SIG-M5 treated with dmso at 0.1 percent for 504 hours (cell line): ENCODE measurements around the gene SOWAHC.
A peak's percentile ranks its signal among the peaks of the same experiment; 100 is the strongest.
"Not testable (repeated sequence)": the region's sequence is repeated elsewhere in the genome, so short reads cannot be mapped to it uniquely, and the experiment has no call there.

Experiments
- DNase-seq: peaks from one replicate; lab custom pipeline; 2025; ENCODE audit not compliant: unreplicated experiment; lab: John Stamatoyannopoulos, UW

SOWAHC gene, protein sequence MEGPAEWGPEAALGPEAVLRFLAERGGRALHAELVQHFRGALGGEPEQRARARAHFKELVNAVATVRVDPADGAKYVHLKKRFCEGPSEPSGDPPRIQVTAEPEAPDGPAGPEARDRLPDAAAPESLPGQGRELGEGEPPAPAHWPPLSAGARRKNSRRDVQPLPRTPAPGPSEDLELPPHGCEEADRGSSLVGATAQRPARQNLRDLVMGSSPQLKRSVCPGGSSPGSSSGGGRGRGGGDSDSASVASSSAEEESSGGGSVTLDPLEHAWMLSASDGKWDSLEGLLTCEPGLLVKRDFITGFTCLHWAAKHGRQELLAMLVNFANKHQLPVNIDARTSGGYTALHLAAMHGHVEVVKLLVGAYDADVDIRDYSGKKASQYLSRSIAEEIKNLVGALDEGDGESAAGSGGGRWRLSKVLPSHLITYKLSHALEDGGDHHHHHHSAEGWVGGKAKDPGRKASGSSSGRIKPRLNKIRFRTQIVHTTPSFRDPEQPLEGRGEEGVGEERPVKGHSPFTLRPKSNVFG

DNA sequence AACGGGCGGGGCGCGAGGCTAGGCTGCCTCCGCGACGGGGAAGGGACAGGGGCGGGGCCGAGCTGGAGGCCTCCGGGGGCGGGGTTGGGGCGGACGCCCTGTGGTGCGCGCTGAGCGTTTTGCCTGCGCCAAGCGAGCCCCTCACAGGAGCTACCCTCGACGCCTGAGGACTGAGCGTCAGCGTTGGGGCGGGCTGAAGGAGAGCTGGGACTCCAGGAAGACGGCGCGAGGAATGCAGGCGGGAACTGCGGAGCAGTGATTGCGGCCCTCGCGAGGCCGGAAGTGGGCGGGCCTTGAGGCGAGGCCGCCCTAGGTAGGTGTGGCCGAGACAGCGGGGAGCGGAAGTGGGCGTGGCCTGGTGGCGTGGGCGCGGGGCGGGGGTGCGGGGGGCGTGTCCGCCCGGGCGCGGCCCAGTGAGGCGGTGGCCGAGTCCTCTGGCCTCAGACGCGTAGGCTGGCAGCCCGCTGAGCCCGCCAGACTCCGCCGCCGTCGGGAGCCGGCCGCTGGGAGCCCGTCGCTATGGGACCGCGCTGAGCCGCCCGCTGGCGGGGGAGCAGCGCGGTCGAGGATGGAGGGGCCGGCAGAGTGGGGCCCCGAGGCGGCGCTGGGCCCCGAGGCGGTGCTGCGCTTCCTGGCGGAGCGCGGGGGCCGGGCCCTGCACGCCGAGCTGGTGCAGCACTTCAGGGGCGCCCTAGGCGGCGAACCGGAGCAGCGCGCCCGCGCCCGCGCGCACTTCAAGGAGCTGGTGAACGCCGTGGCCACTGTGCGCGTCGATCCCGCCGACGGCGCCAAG lies at the start of gene SOWAHC, which contains the start of gene SEPTIN10:
TSS of gene SOWAHC (plus strand) at position 443 of the 793 bp plus-strand sequence. CDS start at position 569, 126 bp downstream.
TSS of gene SEPTIN10 (minus strand) at position 45 of the 793 bp plus-strand sequence. CDS start 139 bp downstream, outside the sequence.
- peak; percentile 62 for DNase-seq

DNA sequence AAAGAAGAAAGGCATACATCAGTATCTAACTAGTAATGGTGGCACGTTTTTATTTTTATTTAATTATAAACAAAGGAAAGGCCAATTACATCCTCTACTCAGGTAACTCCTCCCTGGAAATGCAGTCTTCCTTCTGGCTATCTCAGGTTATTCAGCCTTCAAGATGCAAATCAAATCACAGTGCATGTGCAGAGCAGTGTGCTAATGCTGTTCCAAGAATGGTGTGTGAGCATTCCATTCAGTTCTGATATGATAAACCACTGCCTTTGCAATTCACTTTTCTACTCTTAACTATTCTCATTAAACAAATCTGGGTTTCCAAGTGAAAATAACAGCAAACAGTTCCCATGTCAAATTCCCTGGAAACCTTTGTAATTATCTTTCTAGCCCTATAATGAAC lies 38.8 kb upstream of the SOWAHC start:
- no peak for DNase-seq

DNA sequence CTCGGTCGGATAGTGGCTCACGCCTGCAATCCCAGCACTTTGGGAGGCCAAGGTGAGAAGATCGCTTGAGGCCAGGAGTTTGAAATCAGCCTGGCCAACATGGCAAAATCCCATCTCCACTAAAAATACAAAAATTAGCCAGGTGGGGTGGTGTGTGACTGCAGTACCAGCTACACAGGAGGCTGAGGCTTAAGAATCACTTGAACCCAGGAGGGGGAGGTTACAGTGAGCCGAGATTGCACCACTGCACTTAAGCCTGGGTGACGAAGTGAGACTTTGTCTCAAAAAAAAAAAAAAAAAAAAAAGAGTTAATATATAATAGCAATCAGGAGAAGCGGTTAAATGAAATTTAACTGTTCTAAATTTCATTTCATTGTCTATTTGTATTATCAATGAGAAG lies 36.5 kb upstream of the SOWAHC start:
- DNase-seq: not testable (repeated sequence)

DNA sequence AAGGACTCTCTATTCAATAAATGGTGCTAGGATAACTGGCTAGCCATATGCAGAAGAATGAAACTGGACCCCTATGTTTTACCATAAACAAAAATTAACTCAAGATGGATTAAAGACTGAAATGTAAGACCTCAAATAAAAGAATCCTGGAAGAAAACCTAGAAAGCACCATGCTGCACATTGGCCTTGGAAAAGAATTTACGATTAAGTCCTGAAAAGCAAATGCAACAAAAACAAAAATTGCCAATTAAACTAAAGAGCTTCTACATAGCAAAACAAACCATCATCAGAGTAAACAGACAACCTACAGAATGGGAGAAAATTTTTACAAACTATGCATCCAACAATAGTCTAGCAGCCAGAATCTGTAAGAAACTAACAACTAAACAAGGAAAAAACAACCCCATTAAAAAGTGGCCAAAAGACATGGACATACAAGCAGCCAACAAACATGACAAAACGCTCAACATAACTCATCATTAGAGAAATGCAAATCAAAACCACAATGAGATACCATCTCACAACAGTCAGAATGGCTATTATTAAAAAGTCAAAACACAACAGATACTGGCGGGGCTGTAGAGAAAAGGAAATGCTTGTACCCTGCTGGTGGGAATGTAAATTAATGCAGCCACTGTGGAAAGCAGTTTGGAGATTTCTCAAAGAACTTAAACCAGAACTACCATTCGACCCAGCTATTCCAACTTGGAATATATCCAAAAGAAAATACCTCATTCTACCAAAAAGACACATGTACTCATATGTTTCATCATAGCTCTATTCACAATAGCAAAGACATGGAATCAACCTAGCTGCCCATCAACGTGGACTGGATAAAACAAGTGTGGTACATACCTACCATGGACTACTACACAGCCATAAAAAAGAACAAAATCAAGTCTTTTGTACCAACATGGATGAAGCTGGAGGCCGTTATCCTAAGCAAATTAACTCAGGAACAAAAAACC lies 31.0 kb upstream of the SOWAHC start:
- DNase-seq: no peak

DNA sequence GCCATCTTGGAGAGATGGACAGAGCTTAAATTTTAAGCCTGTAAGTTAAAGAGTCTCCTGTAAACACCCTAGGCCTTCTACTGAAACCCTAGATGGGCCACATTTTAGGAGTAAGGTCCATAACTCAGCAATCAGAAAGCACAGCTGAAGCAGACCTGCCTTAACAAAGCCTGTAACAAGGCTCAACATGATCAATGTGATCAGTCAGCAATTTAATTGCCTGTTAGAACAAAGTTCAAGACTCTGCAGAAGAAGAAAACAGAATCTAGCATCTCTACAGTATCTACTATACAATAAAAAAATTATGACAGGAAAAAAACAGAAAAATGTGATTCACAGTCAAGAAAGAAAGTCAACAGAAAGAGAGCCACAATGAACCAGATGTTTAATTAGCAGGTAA lies 27.5 kb upstream of the SOWAHC start:
- DNase-seq: no peak

DNA sequence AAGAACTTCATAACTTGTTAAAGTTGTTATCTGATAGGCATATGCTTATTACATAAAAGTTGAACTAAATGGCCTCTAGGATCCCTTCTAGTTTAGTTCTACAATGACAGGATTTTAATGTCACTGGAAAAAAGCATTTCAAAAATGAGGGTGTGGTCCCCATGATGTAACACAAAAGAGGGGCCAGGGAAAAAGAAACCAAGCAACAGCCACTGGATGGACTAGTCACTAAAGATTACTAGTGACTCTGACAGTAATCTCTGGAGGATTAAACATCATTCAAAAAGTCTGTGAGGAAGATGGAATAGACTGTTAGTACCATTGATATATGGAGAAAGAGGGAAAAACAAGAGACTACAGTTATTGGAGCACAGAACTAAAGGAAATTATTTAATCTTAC lies 23.0 kb upstream of the SOWAHC start:
- DNase-seq: no peak

DNA sequence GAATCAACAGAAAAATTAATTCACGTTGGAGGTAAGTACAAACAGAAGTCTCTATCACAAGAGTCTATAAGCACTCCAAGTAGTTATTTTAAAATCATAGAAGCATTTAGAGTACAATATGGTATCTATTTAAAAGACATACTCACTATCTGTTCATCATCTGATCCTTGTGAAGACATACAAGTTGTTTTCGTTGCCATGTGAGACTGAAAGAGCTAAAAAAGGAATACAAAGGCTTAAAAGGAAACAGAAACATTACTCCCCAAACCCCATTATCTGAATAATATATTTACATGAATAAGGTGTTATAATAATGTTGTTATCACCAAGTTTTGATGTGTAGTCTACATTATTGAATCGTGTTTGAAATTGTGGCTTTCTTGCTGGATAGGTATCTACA lies 21.3 kb upstream of the SOWAHC start:
- no peak for DNase-seq

DNA sequence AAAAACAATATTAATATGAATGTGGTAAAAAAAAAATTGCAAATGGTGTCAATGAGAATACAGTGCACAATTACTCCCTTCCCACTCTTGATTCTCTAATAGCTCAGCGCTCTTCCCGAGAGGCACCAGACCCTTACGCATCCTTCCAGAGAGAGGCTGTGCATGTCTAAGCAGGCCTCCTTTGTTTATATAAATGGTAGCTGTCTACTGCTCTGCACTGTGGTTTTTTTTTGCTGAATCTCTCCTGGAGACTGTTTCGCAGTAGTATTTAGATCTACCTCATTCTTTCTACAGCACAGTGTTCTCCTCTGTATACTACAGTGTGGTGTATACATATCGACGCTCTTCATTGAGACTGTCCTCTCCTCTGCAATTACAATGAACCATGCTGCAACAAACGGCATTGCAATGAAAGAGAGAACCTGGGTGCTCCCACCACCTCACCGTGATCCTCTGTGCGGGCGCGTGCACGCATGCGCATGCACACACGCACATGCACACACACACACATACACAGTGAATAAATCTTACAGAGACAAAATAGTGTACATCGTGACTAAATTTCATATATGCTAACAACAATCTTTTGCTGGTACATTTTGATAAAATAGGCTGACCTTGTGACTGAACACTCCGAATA lies 19.8 kb upstream of the SOWAHC start:
- DNase-seq: no peak

DNA sequence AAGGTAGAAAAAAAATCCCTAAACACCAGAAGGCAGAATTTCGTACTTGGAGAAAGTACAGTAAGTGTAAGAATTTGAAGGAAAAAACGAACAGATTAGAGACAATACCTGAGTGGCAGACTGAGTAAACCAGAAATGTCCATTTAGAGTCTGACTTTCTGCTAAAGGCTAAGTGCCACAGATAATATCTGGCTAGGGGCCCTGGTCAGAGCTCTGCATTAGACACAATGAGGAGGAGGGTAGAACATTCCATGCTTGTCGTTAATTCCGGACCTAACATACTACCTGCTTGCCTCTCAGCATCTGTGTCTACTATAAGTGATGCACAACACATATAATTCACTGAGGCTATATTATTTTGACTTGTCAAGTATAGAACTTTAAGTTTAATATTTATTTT lies 18.5 kb upstream of the SOWAHC start:
- DNase-seq: no peak

DNA sequence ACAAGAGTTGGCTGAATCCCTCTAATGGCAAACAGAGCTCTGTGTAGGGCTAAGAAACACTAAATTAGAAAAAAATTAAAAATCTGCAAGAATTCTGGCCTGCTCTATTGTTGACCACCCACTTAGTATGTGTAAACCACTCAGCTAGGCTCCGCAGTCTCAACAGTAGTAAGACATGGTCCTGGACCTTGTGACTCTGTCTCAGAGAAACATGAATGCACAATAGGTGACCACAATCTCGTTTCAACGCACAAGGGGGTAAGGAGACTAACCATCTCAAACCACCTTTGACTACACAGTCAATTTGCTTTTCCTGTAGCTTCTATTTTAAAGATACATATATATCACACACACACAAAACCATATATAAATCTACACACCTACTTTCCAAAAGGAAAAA lies 16.9 kb upstream of the SOWAHC start:
- no peak for DNase-seq

DNA sequence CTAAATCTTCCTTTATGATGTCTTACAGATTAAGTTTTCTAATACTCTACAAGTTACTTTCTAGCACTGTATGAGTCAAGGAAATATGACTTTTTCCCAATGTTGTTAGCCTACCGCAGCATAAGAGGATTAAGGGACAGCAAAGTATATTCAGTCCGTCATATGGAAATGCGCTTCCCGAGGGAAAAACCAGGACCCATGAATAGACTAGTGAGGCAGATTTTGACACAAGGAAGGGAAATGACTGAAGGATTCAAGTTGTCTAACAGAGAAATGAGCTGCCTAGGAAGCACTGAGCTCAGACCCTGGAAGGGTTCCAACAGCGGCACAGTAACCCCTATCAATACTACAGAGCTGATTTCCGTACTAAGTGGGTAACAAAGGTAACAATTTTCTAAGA lies 12.4 kb upstream of the SOWAHC start:
- DNase-seq: no peak

DNA sequence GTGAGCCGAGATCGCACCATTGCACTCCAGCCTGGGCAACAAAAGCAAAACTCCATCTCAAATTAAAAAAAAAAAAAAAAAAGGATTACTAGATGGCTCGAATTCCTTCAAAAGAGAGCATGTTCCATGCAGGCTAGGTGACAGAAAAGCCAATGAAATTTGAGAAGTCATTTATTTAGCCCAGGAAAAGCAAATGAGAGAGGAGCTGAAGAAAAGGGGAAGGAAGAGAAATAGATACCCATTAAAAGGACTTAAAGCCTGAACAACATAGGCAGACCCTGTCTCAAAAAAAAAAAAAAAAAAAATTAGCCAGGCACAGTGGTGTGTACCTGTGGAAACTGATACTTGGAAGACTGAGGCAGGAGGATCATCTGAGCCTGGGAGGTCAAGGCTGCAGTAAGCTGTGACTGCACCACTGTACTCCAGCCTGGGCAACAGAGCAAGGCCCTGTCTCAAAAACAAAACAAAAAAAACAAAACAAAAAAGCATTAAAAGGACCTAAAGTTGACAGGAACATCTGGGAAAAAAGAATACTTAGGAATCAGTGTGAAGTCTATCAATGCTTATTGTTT lies 11.5 kb upstream of the SOWAHC start:
- DNase-seq: no peak

DNA sequence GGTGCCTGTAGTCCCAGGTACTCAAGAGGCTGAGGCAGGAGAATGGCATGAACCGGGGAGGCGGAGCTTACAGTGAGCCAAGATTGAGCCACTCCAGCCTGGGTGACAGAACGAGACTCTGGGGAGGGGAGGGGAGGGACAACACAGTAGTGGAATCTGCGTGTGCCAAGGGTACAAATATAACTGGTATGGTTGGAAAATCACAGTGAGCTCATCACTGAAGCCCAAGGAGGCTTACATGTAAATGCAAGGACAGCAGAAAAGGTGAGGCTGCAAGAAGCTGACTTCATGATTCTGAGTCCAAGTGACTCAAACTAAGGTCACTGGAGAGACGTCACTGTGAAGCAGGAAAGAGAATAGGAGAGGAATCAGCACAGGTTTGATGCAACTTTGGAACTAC lies 9.6 kb upstream of the SOWAHC start:
- DNase-seq: no peak

DNA sequence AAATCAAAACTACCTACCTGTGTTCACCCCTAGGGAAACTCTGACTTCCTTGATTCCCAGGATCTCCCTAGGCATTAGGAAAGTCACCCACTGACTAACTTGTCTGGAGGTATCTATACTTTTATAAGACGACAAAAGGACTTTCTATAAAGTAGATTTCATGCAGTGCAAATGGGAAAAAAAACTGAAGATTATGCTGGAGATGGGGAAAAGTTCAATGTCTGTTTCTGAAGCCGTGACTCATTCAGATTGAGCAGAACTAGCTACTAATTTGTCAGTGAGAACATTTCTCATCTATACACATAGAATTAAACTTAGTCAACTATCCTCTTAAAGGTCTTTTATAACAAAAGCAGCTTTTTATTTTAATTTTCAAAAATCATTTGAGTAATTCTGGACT lies 6.4 kb upstream of the SOWAHC start:
- DNase-seq: no peak

DNA sequence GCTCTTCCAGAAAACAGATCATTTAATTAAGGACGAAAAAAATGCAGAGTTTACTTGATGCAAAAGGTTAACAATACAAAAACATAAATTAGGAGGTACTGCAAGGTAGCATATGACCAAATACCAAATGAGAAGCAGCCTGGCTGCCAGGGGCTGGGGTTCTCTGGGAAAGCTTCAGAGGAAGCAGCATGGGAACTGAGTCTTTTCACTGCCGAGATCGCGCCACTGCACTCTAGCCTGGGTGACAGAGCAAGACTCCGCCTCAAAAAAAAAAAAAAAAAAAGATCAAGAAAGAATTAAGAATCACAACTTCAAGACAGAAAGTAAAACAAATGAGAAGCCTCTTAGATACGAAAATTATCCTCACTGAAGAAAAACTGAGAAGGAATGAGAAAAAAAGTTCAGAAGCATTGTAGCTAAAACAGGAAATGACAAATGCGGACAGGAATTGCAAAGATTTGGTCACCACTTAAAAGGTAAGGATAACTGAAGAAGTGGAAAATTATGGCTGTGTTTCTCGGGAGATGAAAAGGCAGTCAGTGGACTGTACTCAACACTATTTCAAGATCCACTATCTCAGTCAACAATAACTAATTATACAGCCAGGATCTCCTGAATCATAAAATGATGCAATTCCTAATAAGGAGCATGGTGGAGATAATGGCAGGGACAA lies 4.7 kb upstream of the SOWAHC start:
- DNase-seq: no peak

DNA sequence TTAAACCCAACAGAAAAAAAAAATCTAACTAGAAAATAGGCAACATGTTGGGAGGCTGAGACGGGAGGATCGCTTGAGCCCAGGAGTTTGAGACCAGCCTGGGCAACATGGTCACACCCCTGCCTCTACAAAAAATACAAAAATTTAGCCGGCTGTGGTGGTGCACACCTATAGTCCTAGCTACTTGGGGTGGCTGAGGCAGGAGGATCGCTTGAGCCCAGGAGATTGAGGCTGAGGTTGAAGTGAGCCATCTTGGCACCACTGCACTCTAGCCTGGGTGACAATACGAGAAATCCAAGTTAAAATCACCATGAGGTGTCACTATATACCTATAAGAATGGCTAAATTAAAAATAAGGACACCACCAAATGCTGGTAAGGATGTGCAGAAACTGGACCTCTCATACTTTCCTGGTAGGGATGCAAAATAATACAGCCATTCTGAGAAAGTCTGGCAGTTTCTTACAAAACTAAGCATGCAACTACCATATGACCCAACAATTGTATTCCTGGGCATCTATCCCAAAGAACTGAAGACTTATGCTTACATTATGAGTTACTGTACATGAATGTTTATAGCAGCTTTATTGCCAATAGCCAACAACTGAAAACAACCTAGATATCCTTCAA lies 2.6 kb upstream of the SOWAHC start:
- DNase-seq: no peak

DNA sequence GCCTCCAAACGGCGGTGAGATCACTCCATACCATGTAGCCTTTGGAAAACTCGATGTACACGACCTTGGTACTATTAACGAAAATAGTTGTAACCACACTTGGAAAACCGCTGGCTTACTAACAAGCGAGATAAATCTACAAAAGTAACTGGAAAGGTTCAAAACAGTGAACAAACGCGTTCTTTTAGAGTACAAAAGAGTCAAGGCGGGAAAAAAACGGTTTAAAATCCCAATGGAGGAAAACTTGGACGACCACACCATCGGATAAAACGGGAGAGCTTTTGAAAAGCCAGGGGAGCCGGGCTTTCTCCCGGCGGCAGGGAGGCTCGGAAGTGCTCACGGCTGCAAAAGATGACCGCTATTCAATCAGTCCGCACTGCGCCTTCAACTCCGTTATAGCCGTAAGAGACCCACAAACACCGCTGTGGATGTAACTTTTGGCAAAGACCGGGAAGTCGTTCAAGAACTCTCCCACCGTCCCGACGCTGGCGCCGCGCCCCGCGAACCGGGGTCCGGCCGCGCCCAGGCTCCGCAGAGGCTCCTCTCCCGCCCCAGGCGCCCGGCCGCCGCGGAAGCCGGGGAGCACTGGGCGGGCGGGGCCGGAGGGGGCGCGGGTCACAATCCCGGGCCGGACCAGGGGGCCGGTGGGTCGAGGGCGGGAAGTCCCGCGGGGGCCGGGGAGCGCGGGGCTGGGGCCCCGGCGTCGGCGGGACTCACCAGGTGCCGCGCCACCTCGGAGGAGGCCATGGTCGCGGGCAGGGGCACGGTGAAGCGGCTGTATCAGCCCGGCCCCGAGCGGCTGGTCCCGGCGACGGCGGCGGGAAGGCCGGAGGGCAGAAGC lies 863 bp upstream of the SOWAHC start:
- DNase-seq: peak; percentile 5
